ENCODE data around the gene PIK3R6. TPM values are rescaled to one million over a fixed set of nuclear protein-coding genes. Genes with fewer than 3 reads are reported as not detected.
"Not testable (repeated sequence)": the region's sequence is repeated elsewhere in the genome, so short reads cannot be mapped to it uniquely, and the experiment has no call there.

PIK3R6 gene
- polyA plus RNA-seq, 4 donors, result 1.1 to 1.8 (median 1.5) TPM

DNA sequence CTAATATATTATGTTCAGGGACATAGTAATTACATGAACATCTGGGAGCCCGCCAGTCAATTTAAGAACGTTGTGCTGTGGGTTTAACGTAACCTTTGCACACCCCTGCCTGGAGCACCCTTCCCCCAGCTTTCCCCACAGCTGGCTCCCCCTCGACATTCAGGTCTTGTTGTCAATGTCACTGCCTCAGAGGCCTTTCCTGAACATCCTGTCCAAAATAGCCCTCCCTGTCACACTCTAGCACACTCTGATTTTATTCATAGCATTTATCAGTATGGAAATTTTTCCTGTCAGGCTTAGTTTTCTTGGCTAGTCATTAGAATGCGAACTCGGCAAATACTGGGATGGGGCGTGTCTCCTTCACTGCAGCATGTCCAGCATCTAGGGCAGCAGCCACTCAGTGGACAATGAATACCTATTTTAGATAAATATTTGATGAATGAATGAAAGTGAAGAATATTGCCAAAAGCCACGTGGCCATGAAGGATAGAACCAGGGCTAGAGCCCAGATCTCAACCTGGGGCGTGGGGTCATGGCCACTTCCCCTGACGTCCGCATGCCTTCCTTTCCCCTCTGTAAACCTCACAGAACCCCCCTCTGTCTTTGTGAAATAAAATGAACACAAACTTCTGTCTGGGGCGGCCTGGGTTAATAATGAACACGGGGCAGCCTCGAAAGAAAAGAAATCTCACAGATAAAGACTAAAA lies 10.5 kb downstream of the PIK3R6 start:
- no peak for DNase-seq (ENCODE audit: low read depth in 4 of 4, low spot score in 2 of 4)

DNA sequence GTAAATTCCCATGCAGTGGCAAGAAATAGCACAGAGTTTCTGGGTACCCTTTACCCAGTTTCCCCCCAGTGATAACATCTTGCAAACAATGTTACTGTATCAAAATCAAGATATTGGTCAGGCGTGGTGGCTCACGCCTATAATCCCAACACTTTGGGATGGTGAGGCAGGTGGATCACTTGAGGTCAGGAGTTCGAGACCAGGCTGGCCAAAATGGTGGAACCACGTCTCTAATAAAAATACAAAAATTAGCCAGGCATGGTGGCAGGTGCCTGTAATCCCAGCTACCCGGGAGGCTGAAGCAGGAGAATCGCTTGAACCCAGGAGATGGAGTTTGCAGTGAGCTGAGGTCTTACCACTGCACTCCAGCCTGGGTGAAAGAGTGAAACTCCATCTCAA lies 11.3 kb downstream of the PIK3R6 start:
- not testable (repeated sequence) for DNase-seq (ENCODE audit: low read depth in 4 of 4, low spot score in 2 of 4)

DNA sequence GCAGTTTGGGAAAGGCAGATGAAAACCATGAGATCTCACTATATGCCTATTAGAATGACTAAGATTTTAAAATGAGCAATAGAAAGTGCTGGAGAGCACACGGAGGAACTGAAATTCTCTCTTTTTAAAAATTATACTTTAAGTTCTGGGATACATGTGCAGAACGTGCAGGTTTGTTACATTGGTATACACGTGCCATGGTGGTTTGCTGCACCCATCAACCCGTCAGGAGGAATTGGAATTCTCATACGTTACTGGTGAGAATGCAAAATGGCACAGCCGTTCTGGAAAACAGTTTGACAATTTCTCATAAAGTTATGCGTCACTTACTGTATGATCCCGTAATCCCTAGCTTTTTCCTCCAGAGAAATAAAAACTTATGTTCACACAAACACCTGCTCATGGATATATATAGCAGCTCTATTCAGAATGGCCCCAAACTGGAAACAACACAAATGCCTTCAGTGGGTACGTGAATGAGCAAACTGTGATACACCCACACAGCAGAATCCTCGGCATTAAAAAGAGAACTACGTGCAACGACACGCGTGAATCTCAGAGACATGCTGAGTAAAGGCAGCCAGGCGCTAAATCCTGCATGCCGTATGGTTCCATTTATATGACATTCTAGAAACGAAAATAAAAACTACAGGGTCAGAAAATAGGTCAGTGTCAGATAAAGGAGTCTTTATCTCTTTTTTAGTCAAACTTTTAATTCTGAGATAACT lies 11.8 kb downstream of the PIK3R6 start:
- no peak for DNase-seq (ENCODE audit: low read depth in 4 of 4, low spot score in 2 of 4)

DNA sequence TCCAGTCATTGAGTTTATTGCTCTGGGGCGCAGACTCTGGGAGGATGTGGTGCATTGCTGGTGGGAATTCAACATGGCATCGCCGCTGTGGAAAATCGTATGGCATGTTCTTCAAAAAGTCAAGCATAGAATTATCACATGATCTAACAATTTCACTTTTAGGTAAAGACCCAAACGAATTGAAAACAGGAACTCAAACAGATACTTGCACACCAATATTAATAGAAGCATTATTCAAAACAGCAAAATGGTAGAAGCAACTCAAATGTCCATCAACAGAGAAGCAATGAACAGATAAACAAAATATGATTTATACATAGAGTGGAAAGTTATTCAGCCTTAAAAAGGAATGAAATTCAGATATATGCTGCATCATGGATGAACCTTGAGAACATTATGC lies 15.9 kb downstream of the PIK3R6 start:
- DNase-seq (ENCODE audit: low read depth in 4 of 4, low spot score in 2 of 4), result no peak

DNA sequence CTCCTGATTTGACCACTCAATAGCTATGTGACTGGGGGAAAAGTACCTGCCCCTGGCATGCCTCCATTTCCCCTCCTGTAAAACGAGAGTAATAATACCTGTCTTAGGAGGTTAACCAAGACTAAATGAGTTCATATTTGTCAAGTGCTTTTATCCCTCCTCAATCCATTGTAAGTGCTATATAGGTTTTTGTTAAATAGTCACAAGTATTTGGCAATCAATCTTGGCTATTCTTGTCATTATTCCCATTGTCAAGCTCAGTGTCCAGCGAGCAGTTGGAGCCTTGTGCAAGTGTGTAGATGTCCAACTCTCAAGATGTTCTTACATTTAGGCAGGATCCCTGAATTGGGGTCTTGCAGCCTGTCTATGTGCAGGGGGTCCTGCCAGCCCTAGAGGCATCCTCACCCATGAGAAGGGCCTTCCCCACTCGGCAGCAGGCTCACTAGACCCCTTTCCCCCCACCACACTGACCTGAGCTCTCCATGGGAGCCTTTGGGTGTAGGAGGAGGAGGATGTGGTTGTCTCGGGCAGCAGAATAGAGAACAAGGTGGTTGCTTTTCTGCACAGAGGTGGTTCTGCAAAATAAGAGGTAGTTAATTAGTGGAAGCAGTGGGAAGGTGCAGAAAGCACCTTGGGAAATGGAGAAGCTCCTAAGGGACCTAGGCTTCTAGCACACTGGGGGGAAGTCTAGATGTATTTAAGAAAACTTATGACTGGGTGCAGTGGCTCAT lies 18.0 kb downstream of the PIK3R6 start:
- DNase-seq (ENCODE audit: low read depth in 4 of 4, low spot score in 2 of 4), result no peak

DNA sequence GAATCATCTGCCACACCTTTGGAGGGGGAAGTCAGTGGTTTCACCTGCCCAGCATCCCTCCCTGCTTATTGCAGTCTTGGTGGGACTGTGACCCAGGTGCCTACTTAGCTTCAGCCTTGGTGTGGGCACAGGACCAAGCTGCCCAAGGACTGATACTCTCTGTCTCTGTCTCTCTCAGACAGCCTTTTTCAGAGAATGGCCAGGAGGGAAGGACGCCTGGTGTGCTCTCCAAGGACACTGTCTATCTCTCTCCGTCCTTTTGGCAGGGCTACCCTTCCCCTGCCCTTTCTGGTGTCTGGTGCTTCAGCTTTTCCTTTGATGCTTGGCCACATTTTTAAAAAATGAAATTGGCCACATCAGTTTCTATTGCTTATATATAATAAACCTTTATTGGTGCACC lies 19.6 kb downstream of the PIK3R6 start:
- DNase-seq (ENCODE audit: low read depth in 4 of 4, low spot score in 2 of 4), result no peak

DNA sequence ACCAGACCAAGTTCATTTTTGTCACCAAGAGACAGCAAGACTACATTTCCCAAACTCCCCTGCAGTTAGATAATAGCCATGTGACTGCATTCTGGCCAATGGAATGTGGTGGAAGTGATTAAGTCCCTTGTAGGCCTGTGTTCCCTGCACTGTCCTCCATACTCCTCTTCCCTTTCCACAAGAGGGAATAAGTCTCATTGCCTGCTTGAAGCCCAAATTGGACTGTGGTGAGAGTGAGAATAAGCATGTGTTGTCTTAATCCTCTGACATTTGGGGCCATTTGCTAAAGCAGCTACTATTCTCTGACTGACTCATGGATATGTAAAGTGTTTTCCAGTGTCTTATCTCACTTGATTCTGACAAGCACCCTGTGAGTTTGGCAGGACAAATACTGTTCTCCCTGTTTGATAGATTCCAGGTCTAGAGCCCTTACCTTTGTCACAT lies 20.7 kb downstream of the PIK3R6 start:
- no peak for DNase-seq (ENCODE audit: low read depth in 4 of 4, low spot score in 2 of 4)

DNA sequence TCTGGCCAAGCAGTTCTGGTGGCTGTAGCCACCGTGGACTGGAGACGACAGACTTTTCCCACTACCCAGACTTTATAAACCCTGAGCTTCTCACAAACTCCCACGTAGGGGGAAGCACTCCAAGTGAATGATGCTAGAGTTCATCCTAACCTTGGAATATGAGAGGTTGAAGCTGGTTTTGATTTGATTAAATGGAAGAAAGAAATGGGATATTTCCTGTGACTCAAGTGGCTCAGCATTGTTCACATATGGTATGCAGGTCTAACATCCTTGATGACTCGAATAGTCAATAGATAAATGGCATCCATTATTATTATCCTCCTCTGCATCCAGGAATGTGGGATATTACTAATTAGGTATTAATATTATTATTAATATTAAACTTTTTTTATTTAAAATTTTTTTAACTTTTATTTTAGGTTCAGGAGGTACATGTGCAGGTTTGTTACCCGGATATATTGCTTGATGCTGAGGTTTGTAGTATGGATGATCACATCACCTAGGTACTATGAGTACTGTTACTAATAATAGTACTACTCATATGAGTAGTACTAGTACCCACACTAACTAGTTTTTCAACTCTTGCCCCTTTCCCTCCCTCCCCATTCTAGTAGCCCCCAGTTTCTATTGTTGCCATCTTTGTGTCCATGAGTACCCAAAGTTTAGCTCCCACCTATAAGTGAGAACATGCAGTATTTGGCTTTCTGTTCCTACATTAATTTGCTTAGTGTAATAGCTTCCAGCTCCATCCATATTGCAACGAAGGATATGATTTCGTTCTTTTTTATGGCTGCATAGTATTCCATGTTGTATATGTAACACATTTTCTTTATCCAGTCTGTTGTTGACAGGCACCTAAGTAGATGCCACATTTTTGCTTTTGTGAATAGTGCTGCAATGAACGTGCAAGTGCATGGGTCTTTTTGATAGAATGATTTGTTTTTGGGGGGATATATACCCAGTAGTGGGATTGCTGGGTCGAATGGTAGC lies 22.9 kb downstream of the PIK3R6 start:
- DNase-seq (ENCODE audit: low read depth in 4 of 4, low spot score in 2 of 4), result no peak

DNA sequence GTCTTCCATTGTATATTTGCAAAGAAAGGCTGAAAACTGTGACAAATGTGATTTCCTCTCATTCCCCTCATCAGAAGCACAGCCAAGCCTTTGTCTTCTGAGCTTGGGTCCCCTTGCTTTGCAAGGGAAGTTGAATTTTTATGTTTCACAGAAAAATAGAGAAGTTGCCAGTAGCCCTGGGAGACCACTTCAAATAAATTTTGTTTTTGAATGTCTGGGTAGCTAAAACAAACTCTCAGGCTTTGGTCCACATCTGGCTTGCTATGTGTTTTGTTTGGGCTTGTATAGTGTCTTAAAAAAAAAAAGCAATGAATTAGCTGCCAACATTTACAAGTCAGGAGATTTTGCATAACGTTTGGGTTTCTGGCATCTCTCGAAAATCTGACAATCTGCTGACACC lies 24.1 kb downstream of the PIK3R6 start:
- no peak for DNase-seq (ENCODE audit: low read depth in 4 of 4, low spot score in 2 of 4)

DNA sequence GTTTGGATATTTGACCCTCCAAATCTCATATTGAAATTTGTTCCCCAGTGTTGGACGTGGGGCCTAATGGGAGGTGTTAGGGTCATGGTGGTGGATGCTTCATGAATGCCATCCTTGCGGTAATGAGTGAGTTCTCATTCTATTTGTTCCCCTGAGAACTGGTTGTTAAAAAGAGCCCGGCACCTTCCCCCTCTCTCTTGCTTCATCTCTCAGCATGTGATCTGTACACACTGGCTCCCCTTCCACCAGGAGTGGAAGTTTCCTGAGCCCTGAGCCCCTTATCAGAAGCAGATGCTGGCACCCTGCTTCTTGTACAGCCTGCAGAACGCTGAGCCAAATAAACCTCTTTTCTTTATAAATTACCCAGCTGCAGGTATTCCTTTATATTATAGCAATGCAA lies 25.6 kb downstream of the PIK3R6 start:
- no peak for DNase-seq (ENCODE audit: low read depth in 4 of 4, low spot score in 2 of 4)

DNA sequence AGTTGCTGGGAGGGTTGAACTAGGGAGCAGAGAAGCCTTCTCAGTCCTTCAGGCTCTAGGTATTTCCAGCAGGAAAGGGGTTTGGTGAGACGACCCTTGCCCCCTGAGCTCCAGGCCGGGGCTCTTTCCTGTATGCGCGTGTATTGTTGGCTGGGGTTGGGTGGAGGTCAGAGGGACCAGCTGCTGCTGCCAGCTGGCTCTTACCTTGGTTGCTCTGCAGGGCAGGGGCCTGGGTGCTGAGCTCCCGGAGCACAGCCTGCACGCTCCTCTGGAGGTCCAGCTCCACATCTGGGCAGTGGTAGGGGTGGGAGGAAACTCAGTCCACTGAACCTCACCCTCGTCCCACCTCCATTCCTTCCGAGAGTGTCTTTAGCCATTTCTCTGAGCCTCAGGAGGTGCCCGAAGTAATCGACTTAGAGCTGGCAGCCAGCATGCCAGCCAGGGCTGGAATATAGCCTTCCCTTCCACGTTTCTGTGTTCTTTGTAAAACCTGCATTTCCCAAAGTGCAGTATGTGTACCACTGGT lies 28.0 kb downstream of the PIK3R6 start:
- DNase-seq (ENCODE audit: low read depth in 4 of 4, low spot score in 2 of 4), result no peak

DNA sequence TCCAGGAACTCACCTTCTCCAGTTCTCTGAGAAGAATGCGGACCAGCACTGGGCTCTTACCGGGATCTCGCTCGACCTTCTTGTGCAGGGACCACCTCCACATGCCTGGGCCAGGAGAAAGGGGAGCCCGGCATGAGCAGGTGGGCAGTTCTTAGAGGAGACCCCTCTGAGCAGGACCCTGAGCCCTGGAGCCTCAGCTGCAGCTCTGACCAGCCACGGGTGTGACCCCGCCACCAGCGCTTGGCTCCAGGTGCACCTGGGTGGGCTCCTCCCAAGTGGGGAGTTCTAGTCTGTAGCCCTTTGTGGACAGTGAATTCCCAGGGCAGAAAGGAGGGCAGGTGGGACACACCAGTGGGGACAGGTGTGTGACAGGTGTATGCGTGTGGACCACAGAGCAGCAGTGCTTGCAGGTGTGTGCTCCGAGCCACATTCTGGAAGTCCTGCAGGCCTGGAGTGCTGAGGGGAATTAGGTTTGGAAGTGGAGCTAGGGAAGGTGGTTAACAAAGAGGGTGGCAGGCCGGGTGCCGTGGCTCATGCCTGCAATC lies 28.9 kb downstream of the PIK3R6 start:
- no peak for DNase-seq (ENCODE audit: low read depth in 4 of 4, low spot score in 2 of 4)

DNA sequence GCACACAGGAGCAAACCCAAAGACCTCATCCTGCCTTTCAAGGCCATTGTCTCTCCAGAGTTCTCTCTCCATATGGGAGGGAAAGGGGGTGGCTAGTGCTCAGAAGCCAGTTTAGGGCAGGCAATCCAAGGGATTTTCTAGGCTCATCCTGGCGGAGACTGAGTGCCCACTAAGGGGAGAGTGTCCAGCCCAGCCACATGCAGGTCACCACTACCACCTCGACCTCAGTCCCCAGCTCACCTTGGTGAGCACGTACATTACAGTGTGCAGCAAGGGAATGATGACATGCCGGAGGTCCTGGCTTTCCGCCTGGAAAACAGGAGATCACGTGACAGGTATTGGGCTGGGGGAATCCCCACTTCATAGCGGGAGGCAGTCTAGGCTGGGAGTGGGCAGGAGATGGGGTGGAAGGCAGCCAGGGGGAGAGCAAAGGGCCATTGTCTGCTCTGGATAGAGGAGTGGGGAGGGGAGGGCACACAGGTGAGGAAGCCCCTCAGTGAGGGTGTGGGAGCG lies 29.9 kb downstream of the PIK3R6 start:
- DNase-seq (ENCODE audit: low read depth in 4 of 4, low spot score in 2 of 4), result no peak

DNA sequence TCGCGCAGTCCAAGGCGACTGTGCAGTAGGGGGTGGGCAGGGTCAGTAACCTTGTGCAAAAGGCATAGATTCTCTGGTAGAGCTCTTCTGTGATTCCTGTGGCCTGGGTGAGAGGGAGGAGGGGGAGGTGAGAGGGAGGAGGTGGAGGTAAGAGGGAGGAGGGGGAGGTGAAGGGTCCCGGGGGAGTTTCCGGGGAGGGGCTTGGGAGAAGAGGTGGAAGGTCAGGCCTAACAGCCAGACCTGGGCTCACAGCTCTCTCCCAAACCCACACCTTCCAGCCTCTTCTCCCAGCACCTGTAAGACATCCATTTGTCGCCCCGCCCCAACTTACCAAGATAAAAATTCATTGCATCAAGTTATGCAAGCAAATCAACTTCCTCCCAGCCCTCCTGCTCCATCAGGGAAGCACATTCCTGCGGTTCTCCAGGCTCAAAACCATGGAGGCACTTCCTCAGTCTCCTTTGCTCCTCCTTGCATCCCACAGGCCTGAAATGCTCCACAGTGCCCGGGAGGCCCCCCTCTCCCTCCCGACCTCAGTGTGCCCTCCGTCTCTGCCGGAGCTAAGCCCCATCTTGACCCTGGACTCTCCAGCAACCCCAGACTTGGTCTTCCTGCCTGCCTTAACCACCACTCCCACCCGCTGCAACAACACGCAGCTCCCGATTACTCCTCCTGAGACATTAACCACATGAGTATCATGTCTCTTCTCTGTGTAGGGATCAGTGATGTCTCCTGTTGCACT lies 30.5 kb downstream of the PIK3R6 start:
- no peak for DNase-seq (ENCODE audit: low read depth in 4 of 4, low spot score in 2 of 4)

DNA sequence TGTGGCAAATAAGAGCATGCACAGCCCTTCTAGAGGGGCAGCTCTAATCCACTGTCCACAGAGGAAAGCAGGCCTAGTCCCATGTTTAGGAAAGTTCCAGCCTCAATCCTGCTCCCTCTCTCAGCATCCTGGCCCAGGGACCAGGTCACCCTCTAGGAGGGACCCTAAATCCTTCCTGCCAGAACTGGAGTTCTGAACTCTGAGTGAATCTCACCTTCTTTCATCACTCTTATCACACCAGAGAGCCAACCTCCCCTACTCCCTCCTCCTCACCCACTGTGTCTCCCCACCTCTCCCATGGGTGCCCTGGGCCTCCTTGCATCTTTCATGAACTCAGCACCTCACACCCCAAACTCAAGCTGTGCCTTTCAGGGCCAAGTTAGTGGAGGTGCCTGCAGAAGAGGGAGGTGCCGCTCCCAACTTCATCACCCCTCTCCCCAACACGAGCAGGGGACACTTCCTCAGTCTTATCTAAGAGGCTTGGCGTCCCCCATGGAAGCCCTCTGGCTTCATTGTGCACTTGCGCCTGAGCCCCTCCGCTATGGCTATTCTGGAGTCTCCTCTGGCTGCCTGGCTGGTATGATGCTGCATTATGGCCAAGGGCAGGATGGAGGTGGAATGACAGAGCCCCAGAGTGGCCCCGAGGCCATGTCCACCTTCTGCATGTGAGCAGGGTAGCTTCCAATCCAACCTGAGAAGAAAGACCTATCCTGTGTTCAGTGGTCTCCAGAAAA lies 31.7 kb downstream of the PIK3R6 start:
- DNase-seq (ENCODE audit: low read depth in 4 of 4, low spot score in 2 of 4), result no peak

DNA sequence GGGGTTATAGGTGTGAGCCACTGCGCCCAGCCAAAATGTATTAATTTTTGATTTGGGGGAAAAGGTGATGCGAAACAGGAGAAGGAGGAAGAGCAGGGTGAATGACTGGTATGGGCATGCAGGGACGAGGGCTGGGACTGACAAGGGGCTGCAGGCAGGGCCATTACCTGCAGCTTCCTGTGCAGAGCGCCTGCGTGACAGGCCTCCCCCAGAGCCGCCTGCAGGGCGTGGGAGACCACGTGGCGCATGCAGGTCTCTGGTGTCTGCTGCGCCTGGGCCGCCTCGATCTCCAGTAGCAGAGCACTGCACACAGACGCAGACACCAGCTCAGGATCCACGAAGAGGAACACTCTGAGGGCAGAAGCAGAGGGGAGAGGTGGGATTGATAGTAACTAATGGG lies 32.4 kb downstream of the PIK3R6 start:
- no peak for DNase-seq (ENCODE audit: low read depth in 4 of 4, low spot score in 2 of 4)

DNA sequence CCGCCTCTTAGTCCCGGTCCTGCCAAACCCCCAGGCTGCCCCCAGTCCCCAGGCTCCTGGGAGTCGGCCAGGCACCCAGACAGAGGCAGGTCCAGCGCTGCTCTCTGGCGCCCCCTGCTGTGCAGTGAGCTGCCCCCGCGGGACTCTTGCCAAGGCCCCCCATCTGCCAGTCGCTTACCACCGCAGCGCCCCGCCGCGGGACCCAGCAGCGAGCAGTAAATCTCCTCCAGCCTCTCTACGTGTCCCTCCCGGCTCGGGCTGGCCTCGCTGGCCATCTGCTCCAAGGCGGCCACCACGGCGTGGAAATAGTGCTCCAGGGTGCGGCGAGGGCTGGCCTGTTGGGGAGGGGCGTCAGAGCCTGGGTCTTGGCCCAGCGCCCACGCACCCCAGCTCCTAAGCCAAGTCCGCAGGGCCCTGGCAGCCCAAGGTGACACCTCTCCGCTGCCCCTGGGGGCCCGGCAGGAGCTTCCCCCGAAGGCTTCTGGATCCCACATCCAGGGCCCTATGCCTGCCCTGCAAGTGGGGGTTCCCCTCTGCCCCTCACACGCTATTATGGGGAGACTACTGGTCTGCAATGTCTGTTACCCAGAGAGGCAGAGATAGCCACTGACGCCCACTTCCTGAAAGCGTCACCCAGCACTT lies 34.6 kb downstream of the PIK3R6 start:
- DNase-seq (ENCODE audit: low read depth in 4 of 4, low spot score in 2 of 4), result no peak

All from left renal cortex interstitium (tissue), 4 donors.